ENCODE results near the gene SMAD4.
"Not testable (repeated sequence)": the region's sequence is repeated elsewhere in the genome, so short reads cannot be mapped to it uniquely, and the experiment has no call there.

GRCh38 chr18:51119561-51119960 is 89.5 kb downstream of the SMAD4 start:
- not testable (repeated sequence) for TF ChIP-seq ATF7 (IDR thresholded peaks at IDR 0.05); ATF7 (CRISPR knock-in tag; IDR thresholded peaks at IDR 0.05); TBL1XR1 (IDR thresholded peaks at IDR 0.05; ENCODE audit: borderline replicate concordance, low read length, partially characterized antibody); YY1 (IDR thresholded peaks at IDR 0.05; ENCODE audit: insufficient read depth, insufficient replicate concordance, low read depth, low read length); CREBL2 (CRISPR knock-in tag; IDR thresholded peaks at IDR 0.05; ENCODE audit: borderline replicate concordance); POLR2AphosphoS5 (IDR thresholded peaks at IDR 0.05; ENCODE audit: low read depth, low read length); SALL1 (CRISPR knock-in tag; IDR thresholded peaks at IDR 0.05)
